H1 (cell line): ENCODE measurements around the gene RDH16. TPM values are rescaled to one million over a fixed set of nuclear protein-coding genes. Genes with fewer than 3 reads are reported as not detected.
A peak's percentile ranks its signal among the peaks of the same experiment; 100 is the strongest.

Source experiments
- NANOG ChIP-seq: IDR thresholded peaks from 2 replicates; pipeline ENCODE4 v1.6.1; 2011; ENCODE audit warnings: low read length, low read depth, mild to moderate bottlenecking, inconsistent platforms; ENCODE audit not compliant: insufficient read depth, poor library complexity, severe bottlenecking
- POLR2AphosphoS5 ChIP-seq: IDR thresholded peaks from 2 replicates; pipeline ENCODE4 v1.6.1; 2011; ENCODE audit warnings: low read depth, low read length
- RAD21 ChIP-seq, 2 experiments: IDR thresholded peaks in 1 of 2; conservative IDR thresholded peaks in 1 of 2; 2 replicates each; pipeline ENCODE4 v1.6.1; 2011; ENCODE audit warnings: low read depth in 2 of 2, low read length in 2 of 2, improper control_type of control experiment in 1 of 2, inconsistent platforms in 1 of 2, mild to moderate bottlenecking in 1 of 2, moderate library complexity in 1 of 2
- TEAD4 ChIP-seq: IDR thresholded peaks from 2 replicates; pipeline ENCODE4 v1.6.1; 2012; ENCODE audit warnings: low read depth, low read length, inconsistent platforms, mixed read lengths
- polyA plus RNA-seq, 7 experiments: library from polyadenylated mRNA; depleted of rRNA in 3 of 7; stranded (reverse) in 5 of 7; unstranded in 2 of 7; fragments of >200 nt in 5 of 7; fragments of 200-250 nt in 2 of 7; gene quantifications; 1 replicate in 5 of 7; 2 replicates in 1 of 7; 4 replicates in 1 of 7; pipeline versions ENCODE4 v1.2.1 to v1.2.3, GENCODE V29; 2011 to 2013; ENCODE audit warnings: missing spikeins in 2 of 7, mixed read lengths in 2 of 7
- total RNA-seq: library from RNA; stranded (reverse); fragmentation: NEBNext Ultra II Directional; extraction: Animal tissue kit (Norgen Biotek cat#: 25700); gene quantifications from 2 replicates; pipeline ENCODE4 v1.2.1, GENCODE V29; 2021

The RDH16 gene
- total and polyA plus RNA-seq, 2 of the 8 experiments (the other 6 are each of a cell fraction or from before 2014, with no cell fraction given) = 0.30 to 0.79 TPM

DNA sequence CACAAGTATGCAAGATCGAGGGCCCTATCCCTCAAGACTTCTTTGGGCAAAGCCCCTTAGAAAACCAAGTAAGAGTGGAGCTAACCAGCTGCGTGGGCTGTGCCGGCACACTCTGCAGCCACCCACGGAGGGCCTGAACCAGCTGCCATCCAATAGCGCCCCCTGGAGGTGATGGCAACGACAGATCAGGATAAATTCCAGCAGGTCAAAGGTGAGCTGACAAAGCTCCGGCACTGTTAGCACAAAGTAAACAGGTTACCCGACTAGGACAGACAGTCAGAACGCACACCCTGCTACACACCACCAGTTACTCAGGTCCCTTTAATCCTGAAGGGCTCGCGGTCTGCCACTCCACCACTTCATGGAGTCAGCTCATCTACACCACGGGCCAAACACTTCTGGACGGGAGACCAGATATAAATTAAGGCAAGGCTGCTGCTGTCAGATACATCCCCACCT, 44.1 kb upstream of the RDH16 start (continued):
- TF ChIP-seq TEAD4 (peak; percentile 98), NANOG (peak; percentile 72), RAD21 (IDR thresholded peaks at IDR 0.05 in 1 of 2, conservative IDR thresholded peaks at IDR 0.05 in 1 of 2; ENCODE audit: low read depth in 2 of 2, low read length in 2 of 2) (peak; percentile 90 to 93), POLR2AphosphoS5 (no peak)
